NCI-H2107 (cell line): ENCODE data around the gene CD109.
"Not testable (repeated sequence)": the region's sequence is repeated elsewhere in the genome, so short reads cannot be mapped to it uniquely, and the experiment has no call there.

ENCODE experiments used
- DNase-seq: peaks from one replicate; lab custom pipeline; 2025; lab: John Stamatoyannopoulos, UW

The CD109 gene

GRCh38 chr6:73688351-73688750 lies 7.7 kb upstream of the CD109 start:
- DNase-seq: no peak

- no peak for DNase-seq
These were observed 5.9 kb upstream of the CD109 start for GRCh38 chr6:73690056-73690455.

DNA sequence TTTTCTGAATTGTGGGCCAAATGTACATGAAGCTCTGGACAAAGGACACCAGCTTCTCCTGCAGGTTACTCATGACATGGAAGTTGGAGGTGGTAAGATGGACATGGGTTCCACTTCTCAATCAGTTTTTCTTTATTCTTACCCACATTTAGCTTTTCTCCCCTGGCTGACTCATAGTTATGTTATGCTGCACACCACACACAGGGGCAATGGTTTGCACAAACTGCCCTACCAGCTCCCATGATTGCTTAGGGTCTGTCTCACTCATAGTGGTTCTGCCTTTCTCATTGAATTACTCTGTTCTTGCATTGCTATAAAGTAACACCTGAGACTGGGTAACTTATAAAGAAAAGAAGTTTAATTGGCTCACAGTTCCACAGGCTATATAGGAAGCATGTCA lies 4.5 kb upstream of the CD109 start:
- no peak for DNase-seq

- no peak for DNase-seq
These were observed 1.1 kb upstream of the CD109 start for GRCh38 chr6:73694711-73695411.

DNA sequence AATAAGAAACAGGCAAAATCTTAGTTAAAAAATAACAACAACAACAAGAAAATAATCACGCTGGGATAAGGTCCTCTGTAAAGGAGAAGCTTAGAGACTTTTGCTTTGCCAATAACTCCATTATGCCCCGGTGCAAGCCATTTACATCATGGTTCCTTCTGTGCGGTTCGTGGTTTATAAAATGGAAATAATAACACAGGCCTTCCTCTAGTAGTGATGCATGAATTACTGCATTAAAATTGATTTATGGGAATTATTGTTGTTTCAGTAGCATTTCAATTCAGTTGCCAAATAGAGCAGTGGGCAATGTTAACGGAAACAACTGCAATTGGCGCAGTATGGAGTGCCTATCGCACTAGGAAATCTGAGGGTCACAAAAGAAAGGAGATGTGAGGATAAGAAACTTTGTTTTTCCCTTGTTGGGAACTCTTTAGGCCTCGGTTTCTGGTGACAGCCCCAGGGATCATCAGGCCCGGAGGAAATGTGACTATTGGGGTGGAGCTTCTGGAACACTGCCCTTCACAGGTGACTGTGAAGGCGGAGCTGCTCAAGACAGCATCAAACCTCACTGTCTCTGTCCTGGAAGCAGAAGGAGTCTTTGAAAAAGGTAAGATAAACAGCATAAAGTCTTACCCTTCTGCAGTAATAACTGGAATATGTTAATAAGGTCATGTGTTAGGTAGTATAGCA lies 1.1 kb downstream of the CD109 start:
- no peak for DNase-seq

DNA sequence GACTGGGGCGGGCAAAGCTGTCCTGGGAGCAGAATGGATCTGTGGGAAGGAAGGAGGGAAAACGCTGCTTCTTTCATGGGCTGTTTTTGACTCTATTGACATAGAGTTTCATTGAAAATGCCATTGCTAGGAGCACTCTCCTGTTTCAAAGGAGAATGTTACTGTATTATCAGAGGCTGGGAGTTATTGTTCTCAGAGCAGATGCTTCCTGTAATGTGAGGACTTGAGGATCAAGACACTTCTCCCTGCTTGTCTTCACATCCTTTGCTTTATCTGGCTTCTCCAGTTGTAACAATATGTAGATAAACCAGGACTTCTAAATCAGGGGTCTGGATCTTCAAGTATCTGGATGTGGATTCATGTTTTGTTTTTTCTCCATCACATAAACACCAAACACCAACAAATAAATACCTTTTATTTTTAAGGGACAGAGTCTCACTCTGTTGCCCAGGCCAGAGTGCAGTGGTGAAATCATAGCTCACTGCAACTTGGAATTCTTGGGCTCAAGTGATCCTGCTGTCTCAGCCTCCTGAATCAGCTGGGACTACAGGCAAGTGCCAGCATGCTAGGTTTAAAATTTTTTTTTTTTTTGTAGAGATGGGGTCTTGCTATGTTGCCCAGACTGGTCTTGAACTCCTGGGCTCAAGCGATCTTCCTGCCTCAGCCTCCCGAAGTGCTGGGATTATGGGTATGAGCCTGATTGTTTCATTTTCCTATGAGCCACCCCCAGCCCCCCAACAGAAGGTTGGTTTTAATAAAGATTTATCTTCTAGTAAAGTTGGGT lies 3.9 kb downstream of the CD109 start:
- DNase-seq: no peak

GRCh38 chr6:73702444-73702843 lies 6.4 kb downstream of the CD109 start:
- DNase-seq: no peak

GRCh38 chr6:73703466-73703865 lies 7.5 kb downstream of the CD109 start:
- no peak for DNase-seq

DNA sequence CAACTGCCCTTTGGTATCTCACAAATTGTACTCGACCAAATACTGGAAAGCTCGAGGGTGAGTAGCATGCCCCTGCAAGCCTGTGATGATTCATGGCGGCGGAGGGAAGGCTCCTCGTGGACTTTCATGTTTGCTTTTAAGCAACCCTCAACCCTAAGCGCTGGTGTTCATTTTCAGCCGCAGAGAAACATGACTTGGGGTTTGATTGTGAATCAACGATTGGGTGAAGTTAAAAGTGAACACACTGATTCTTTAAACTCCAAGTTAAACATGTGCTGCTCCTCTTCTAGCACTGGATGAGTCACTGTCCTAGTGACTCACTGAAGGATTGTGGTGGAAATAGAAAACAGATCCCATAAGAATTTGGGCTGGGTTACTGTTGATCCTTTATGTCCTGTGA lies 8.3 kb downstream of the CD109 start:
- DNase-seq: no peak

- DNase-seq: no peak
These were observed 8.8 kb downstream of the CD109 start for GRCh38 chr6:73704798-73705197.

GRCh38 chr6:73706971-73707370 lies 11.0 kb downstream of the CD109 start:
- no peak for DNase-seq

GRCh38 chr6:73710470-73710869 lies 14.5 kb downstream of the CD109 start:
- no peak for DNase-seq

DNA sequence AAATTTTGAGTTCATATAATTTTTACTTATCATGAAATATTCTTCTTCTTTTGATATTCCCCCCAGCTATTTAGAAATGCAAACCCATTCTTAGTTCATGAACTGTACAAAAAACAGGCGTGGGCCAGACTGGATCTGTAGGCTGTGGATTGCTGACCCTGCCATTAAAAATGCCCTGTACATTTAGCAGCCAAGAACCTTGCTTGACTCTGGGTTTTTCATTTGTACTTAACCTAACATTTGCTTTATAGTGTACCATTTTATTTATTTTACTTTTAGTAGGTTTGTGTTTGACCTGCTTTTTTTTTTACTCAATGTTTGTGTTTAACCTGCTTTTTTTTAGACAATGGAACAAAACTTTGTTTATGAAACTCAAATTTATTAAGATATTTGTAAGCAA lies 14.9 kb downstream of the CD109 start:
- DNase-seq: no peak

DNA sequence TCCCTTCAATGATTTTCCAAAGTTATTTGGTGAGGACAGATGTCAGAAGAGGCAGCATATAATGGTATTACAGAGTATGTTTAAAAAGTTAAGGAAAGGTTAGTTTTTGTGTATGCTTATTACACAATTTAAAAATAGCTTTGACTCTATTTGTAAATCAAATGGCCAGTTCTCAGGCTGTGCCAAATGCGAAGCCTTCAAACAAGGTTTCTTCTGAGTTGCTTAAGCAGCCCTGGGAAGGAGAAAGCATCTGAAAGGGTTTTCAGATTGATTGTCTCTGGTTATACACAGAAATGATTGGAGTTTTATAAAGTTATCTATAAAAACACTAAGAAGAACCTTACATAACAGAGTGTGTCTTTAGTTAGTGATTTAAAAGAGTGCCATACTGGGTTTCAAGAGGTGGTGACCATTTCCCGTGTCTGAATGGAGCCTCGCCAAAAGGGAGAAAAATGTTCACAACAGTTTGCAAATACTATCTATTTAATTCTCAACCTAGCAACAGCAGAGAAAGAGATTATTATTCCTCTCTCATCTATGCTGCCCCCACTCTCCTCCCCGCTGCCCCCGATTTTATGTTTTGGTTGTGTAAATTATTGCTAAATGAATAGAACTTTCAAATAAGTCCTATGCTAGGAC lies 16.7 kb downstream of the CD109 start:
- DNase-seq: no peak

- no peak for DNase-seq
These were observed 17.6 kb downstream of the CD109 start for GRCh38 chr6:73713426-73714147.

- not testable (repeated sequence) for DNase-seq
These were observed 19.1 kb downstream of the CD109 start for GRCh38 chr6:73715111-73715508.

- no peak for DNase-seq
These were observed 23.0 kb downstream of the CD109 start for GRCh38 chr6:73719046-73719445.

GRCh38 chr6:73722318-73723060 lies 26.5 kb downstream of the CD109 start:
- DNase-seq: no peak

GRCh38 chr6:73723480-73723879 lies 27.5 kb downstream of the CD109 start:
- DNase-seq: not testable (repeated sequence)

- DNase-seq: no peak
These were observed 28.4 kb downstream of the CD109 start for GRCh38 chr6:73724389-73724788.

- not testable (repeated sequence) for DNase-seq
These were observed 29.2 kb downstream of the CD109 start for GRCh38 chr6:73725192-73725591.
